WTC11 (cell line): ENCODE measurements around the gene ARMC2. TPM values are rescaled to one million over a fixed set of nuclear protein-coding genes. Genes with fewer than 3 reads are reported as not detected.

Experiments
- ATAC-seq: fragments of 200-7000 bp; cut with Tn5 transposase; 2 replicates; pipeline ENCODE4 v1.10.0; 2021; ENCODE audit warnings: mild to moderate bottlenecking, moderate library complexity
- CTCF ChIA-PET: fragments of 300-600 bp; sonication (Branson Sonifier 250); formaldehyde crosslinking; loops from one replicate; lab custom pipeline; 2021; ENCODE audit warnings: antibody characterized with exemption; lab: Charles Lee
- POLR2A ChIA-PET: fragments of 350-600 bp; sonication (Branson Sonifier 250); formaldehyde crosslinking; loops from one replicate; lab custom pipeline; 2021; ENCODE audit warnings: antibody characterized with exemption; lab: Charles Lee
- DNase-seq: peaks from one replicate; pipeline ENCODE4 v3.0.0; 2021; ENCODE audit warnings: low spot score
- H3K27ac Mint-ChIP-seq: 2 replicates; pipeline ENCODE4 v1.8.0; 2021; ENCODE audit warnings: mixed read lengths
- H3K27me3 Mint-ChIP-seq: 2 replicates; pipeline ENCODE4 v1.8.0; 2021; ENCODE audit warnings: low read depth, mild to moderate bottlenecking, moderate library complexity, mixed read lengths
- H3K36me3 Mint-ChIP-seq: 2 replicates; pipeline ENCODE4 v1.8.0; 2021; ENCODE audit warnings: mixed read lengths
- H3K4me1 Mint-ChIP-seq: 2 replicates; pipeline ENCODE4 v1.8.0; 2022; ENCODE audit warnings: mixed read lengths
- H3K4me3 Mint-ChIP-seq: 2 replicates; pipeline ENCODE4 v1.8.0; 2021; ENCODE audit warnings: mild to moderate bottlenecking, moderate library complexity, mixed read lengths
- H3K9me3 Mint-ChIP-seq: 2 replicates; pipeline ENCODE4 v1.8.0; 2021; ENCODE audit warnings: mixed read lengths
- ATF1 ChIP-seq: sonication (generic); formaldehyde crosslinking; IDR thresholded peaks from 2 replicates; pipeline ENCODE4 v1.8.1; 2023; ENCODE audit warnings: mild to moderate bottlenecking, moderate library complexity, missing genetic modification reagents
- ATF2 ChIP-seq: sonication (generic); formaldehyde crosslinking; IDR thresholded peaks from 2 replicates; pipeline ENCODE4 v1.8.1; 2022; ENCODE audit warnings: low read depth, missing genetic modification reagents, borderline replicate concordance
- CREM ChIP-seq: sonication (generic); formaldehyde crosslinking; IDR thresholded peaks from 2 replicates; pipeline ENCODE4 v1.8.1; 2022; ENCODE audit warnings: mild to moderate bottlenecking, missing genetic modification reagents, moderate library complexity
- E2F1 ChIP-seq: sonication (generic); formaldehyde crosslinking; IDR thresholded peaks from 2 replicates; pipeline ENCODE4 v1.8.0; 2022; ENCODE audit warnings: mild to moderate bottlenecking, missing genetic modification reagents
- NR3C1 ChIP-seq: sonication (generic); formaldehyde crosslinking; conservative IDR thresholded peaks from 2 replicates; pipeline ENCODE4 v1.8.1; 2023; ENCODE audit warnings: low read depth, mild to moderate bottlenecking, missing genetic modification reagents
- PRRX2 ChIP-seq: fragments of 250-450 bp; sonication (Bioruptor Pico); IDR thresholded peaks from 2 replicates; pipeline ENCODE4 v1.8.0; 2021; ENCODE audit warnings: mild to moderate bottlenecking
- SMAD3 ChIP-seq: sonication (generic); formaldehyde crosslinking; IDR thresholded peaks from 2 replicates; pipeline ENCODE4 v1.8.0; 2022; ENCODE audit warnings: missing genetic modification reagents, mild to moderate bottlenecking, borderline replicate concordance
- STAT6 ChIP-seq: sonication (generic); formaldehyde crosslinking; conservative IDR thresholded peaks from 2 replicates; pipeline ENCODE4 v1.8.1; 2023; ENCODE audit warnings: mild to moderate bottlenecking, low read depth, missing genetic modification reagents, moderate library complexity
- TEAD1 ChIP-seq: sonication (generic); formaldehyde crosslinking; IDR thresholded peaks from 2 replicates; pipeline ENCODE4 v1.8.0; 2022; ENCODE audit warnings: mild to moderate bottlenecking, missing genetic modification reagents
- USF2 ChIP-seq: sonication (generic); formaldehyde crosslinking; IDR thresholded peaks from 2 replicates; pipeline ENCODE4 v1.8.1; 2023; ENCODE audit warnings: mild to moderate bottlenecking, missing genetic modification reagents, moderate library complexity
- ZNF416 ChIP-seq: fragments of 250-450 bp; sonication (Bioruptor Pico); IDR thresholded peaks from 2 replicates; pipeline ENCODE4 v1.9.0; 2021; ENCODE audit warnings: mild to moderate bottlenecking, inconsistent platforms
- ZNF425 ChIP-seq: fragments of 250-450 bp; sonication (Bioruptor Pico); conservative IDR thresholded peaks from 2 replicates; pipeline ENCODE4 v1.9.0; 2021; ENCODE audit warnings: mild to moderate bottlenecking
- ZSCAN18 ChIP-seq: fragments of 250-450 bp; sonication (Bioruptor Pico); IDR thresholded peaks from 2 replicates; pipeline ENCODE4 v2.1.2; 2022; ENCODE audit warnings: mild to moderate bottlenecking, moderate library complexity
- total RNA-seq: library from RNA; stranded (reverse); gene quantifications from 3 replicates; pipeline ENCODE4 v1.2.3, GENCODE V29; 2021
- TF ChIP-seq, protein P1 (sequence below): fragments of 250-450 bp; sonication (Bioruptor Pico); IDR thresholded peaks from 2 replicates; pipeline ENCODE4 v1.9.0; 2021; ENCODE audit warnings: mild to moderate bottlenecking

Gene ARMC2
- total RNA-seq, 1 experiment from 2014 or later = 5.2 TPM

DNA sequence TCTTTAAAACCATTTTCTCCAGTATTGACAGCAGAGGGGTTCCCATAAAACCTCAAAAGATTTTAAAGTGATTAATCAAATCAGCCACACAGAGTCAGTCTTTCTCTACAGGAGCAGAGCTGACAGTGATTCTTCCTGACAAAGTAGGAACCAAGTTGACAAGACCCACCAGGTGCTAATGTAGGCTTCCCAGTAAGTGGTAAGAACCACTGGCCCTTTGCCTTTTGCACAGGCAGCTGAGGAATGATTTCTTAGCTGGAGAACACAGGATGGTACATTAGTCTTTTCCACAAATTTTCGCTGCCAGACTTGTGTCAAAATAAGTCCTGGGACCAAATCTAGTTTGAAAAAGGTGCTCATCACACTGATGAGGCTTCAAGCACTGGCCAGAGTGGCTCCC lies 95.8 kb downstream of the ARMC2 start:
- Mint-ChIP-seq H3K27ac (no peak overlapping the region; the same call in 1 of the 2 replicates), H3K4me3 (no peak overlapping the region), H3K27me3 (no peaks in the 10 kb centered on the region; the same call in 1 of the 2 replicates), H3K36me3 (peaks cover 10% of the 10 kb centered on the region; the same call in 1 of the 2 replicates), H3K4me1 (peaks cover 34% of the 10 kb centered on the region), H3K9me3 (peaks cover 11% of the 10 kb centered on the region)
- CTCF ChIA-PET = interaction anchor here (0.7 kb wide), 1 partner anchor 963 kb away, joined by 3 read pairs; no protein-coding TSS in a partner anchor
- TF ChIP-seq TEAD1 (CRISPR knock-in tag) (no peak), CREM (CRISPR knock-in tag) (no peak), SMAD3 (no peak), NR3C1 (CRISPR knock-in tag) (no peak), USF2 (CRISPR knock-in tag) (no peak), ZSCAN18 (no peak)
- POLR2A ChIA-PET = no interaction called here
- ATAC-seq = no peak; the same call in 1 of the 2 replicates
- no peak for DNase-seq

GRCh38 chr6:108944707-108945680 lies 96.8 kb downstream of the ARMC2 start:
- ChIA-PET POLR2A (interaction anchor here (0.8 to 1.1 kb wide), 3 partner anchors 11 to 149 kb away, joined by 3 read pairs; no protein-coding TSS in a partner anchor), CTCF (interaction anchor here (0.7 to 1.0 kb wide), 3 partner anchors 23 to 964 kb away, joined by 3 read pairs; no protein-coding TSS in a partner anchor)
- H3K36me3 Mint-ChIP-seq = peaks cover under 1% of the 10 kb centered on the region; the same call in 1 of the 2 replicates
- H3K27ac Mint-ChIP-seq = no peak overlapping the region
- H3K4me3 Mint-ChIP-seq = no peak overlapping the region
- ATAC-seq = no peak
- H3K4me1 Mint-ChIP-seq = peaks cover 34% of the 10 kb centered on the region
- no peak for DNase-seq
- peaks cover 2% of the 10 kb centered on the region for H3K9me3 Mint-ChIP-seq
- H3K27me3 Mint-ChIP-seq = no peaks in the 10 kb centered on the region; the same call in 1 of the 2 replicates
- no peak for TF ChIP-seq E2F1
- no peak for TF ChIP-seq STAT6 (CRISPR knock-in tag)
- no peak for TF ChIP-seq ZNF416 (CRISPR knock-in tag)
- TF ChIP-seq ATF2 = no peak
- TF ChIP-seq ZNF425 (CRISPR knock-in tag) = no peak
- no peak for TF ChIP-seq NR3C1 (CRISPR knock-in tag)
- TF ChIP-seq, protein P1, sequence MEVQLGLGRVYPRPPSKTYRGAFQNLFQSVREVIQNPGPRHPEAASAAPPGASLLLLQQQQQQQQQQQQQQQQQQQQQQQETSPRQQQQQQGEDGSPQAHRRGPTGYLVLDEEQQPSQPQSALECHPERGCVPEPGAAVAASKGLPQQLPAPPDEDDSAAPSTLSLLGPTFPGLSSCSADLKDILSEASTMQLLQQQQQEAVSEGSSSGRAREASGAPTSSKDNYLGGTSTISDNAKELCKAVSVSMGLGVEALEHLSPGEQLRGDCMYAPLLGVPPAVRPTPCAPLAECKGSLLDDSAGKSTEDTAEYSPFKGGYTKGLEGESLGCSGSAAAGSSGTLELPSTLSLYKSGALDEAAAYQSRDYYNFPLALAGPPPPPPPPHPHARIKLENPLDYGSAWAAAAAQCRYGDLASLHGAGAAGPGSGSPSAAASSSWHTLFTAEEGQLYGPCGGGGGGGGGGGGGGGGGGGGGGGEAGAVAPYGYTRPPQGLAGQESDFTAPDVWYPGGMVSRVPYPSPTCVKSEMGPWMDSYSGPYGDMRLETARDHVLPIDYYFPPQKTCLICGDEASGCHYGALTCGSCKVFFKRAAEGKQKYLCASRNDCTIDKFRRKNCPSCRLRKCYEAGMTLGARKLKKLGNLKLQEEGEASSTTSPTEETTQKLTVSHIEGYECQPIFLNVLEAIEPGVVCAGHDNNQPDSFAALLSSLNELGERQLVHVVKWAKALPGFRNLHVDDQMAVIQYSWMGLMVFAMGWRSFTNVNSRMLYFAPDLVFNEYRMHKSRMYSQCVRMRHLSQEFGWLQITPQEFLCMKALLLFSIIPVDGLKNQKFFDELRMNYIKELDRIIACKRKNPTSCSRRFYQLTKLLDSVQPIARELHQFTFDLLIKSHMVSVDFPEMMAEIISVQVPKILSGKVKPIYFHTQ = no peak
- no peak for TF ChIP-seq PRRX2
- TF ChIP-seq ATF1 (CRISPR knock-in tag) = no peak
